Prostate gland (tissue), 2 donors: ENCODE measurements around the gene RNF208. TPM values are rescaled to one million over a fixed set of nuclear protein-coding genes. Genes with fewer than 3 reads are reported as not detected.

Experiments
- DNase-seq: peaks from one replicate; pipeline ENCODE4 v3.0.0-alpha.2; 2019; ENCODE audit warnings: low spot score
- H3K27ac ChIP-seq, 2 donors: fragments of 200-600 bp; sonication (generic); 2 replicates each; pipeline ENCODE4 v1.5.1; 2017 to 2019
- H3K27me3 ChIP-seq: fragments of 200-600 bp; sonication (generic); replicated peaks from 2 replicates; pipeline ENCODE4 v1.5.1; 2019; ENCODE audit not compliant: insufficient read depth
- H3K36me3 ChIP-seq, 2 donors: fragments of 200-600 bp; sonication (generic); 1 replicate in 1 of 2; 2 replicates in 1 of 2; pipeline versions ENCODE4 v1.5.1 to v1.8.1; 2017 to 2019
- H3K4me1 ChIP-seq: fragments of 200-600 bp; sonication (generic); replicated peaks from 2 replicates; pipeline ENCODE4 v1.5.1; 2019
- H3K4me3 ChIP-seq, 2 donors: fragments of 200-600 bp; sonication (generic); 2 replicates each; pipeline ENCODE4 v1.5.1; 2017 to 2019
- H3K9me3 ChIP-seq: fragments of 200-600 bp; sonication (generic); 2 replicates; pipeline ENCODE4 v1.5.1; 2017
- CTCF ChIP-seq, 4 experiments: fragments of 200-600 bp in 2 of 4; fragments of 450-650 bp in 2 of 4; sonication (generic) in 2 of 4; IDR thresholded peaks; 1 replicate in 3 of 4; 2 replicates in 1 of 4; pipeline ENCODE4 v1.5.1; 2016 to 2019; ENCODE audit warnings: antibody characterized with exemption in 4 of 4, mild to moderate bottlenecking in 2 of 4, moderate library complexity in 2 of 4
- POLR2A ChIP-seq: fragments of 450-650 bp; IDR thresholded peaks from one replicate; pipeline ENCODE4 v1.6.1; 2016; ENCODE audit warnings: antibody characterized with exemption, mild to moderate bottlenecking
- POLR2AphosphoS5 ChIP-seq: sonication (generic); formaldehyde crosslinking; IDR thresholded peaks from one replicate; pipeline ENCODE4 v1.6.1; 2017; ENCODE audit warnings: antibody characterized with exemption
- WGBS: methylation state at CpG from one replicate; pipeline ENCODE4 v1.1.5; 2018; 5-methylcytosine and 5-hydroxymethylcytosine counted together
- intact Hi-C: fragments of 100-400 bp; cut with DNase I; formaldehyde crosslinking; loops from one replicate; pipeline ENCODE4 v1.14.2; 2022
- total RNA-seq, 2 donors: library from RNA; depleted of rRNA; stranded (reverse); fragments of >200 nt; gene quantifications; one replicate each; pipeline ENCODE4 v1.1.0, GENCODE V29; 2016

The RNF208 gene
- total RNA-seq, 2 donors from 2014 or later: 3.8 to 6.2 TPM

DNA sequence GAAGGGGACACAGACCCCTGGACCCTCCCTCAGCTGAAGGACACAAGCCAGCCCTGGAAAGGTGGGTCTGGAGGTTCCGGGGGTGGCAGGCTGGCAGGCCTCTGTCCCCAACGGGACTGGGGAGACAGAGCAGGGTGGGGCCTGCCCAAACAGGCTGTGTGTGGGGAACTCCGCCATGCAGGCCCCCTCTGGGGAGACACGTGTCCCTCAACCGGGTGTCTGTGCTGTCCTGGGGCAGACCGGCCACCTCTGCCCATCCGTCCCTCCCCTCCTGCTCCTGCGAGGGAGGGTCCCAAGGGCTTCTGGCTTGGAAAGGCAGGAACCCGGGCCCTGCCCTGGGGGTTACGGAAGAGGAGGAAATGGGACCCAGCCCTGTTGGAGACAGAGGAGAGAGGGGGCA lies 10.1 kb upstream of the RNF208 start:
- intact Hi-C loops: no loop called here
- no peak for DNase-seq
- no peak overlapping the region for H3K4me3 ChIP-seq
- peaks cover 4% of the 10 kb centered on the region for H3K27me3 ChIP-seq
- H3K27ac ChIP-seq: no peak overlapping the region
- WGBS: 78% methylated on average over 10 of the region's 10 CpGs
- TF ChIP-seq CTCF (IDR thresholded peaks at IDR 0.05): no peak
- no peak for TF ChIP-seq POLR2A
- no peak for TF ChIP-seq POLR2AphosphoS5
- H3K4me1 ChIP-seq: peaks cover 16% of the 10 kb centered on the region
- H3K36me3 ChIP-seq: no peaks in the 10 kb centered on the region
- H3K9me3 ChIP-seq: no peaks in the 10 kb centered on the region

GRCh38 chr9:137231372-137232039 lies 9.5 kb upstream of the RNF208 start:
- no peak overlapping the region for H3K4me3 ChIP-seq
- intact Hi-C loops: no loop called here
- no peaks in the 10 kb centered on the region for H3K36me3 ChIP-seq
- H3K27me3 ChIP-seq: peaks cover 4% of the 10 kb centered on the region
- H3K4me1 ChIP-seq: peaks cover 10% of the 10 kb centered on the region
- TF ChIP-seq POLR2AphosphoS5 (no peak), CTCF (IDR thresholded peaks at IDR 0.05) (no peak), POLR2A (no peak)
- DNase-seq: no peak
- no peak overlapping the region for H3K27ac ChIP-seq
- 86% methylated on average over 23 of the region's 23 CpGs for WGBS
- no peaks in the 10 kb centered on the region for H3K9me3 ChIP-seq

DNA sequence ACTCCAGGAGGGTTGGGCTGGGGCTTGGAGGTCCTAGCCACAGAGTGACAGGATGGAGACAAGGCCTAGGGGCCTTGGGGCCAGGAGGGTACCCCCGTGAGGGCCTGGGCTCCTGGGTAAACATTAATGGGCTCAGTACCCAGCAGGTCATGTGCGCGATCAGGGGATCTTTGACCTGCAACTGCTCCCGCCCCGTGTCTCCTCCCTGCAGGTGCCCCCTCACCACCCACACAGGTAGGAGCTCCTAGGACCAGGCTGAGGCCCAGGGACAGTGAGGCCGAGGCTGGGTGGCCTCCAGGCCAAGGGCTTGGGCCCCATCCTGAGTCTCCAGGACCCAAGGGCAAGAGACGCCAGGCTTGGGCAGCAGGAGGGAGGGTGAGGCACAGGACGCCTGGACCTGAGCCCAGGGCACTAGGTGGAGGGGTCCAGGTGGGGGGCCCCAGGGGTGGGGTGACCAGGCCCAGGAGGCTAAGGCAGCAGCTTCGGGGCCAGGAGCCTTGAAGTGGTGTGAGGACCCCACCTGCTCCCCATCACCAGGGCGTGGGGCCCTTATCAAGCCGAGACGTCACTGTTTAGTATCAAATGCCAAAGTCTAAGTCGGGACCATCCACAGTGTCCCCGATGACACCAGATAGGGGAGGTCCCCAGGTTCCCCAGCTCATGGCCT lies 8.8 kb upstream of the RNF208 start, which contains the start of gene SLC34A3:
SLC34A3 (plus strand) TSS at position 197 of the 667 bp plus-strand sequence. CDS start 802 bp downstream, outside the sequence.
- H3K4me3 ChIP-seq: no peak within 1 kb of the TSS
- intact Hi-C loops: no loop called here
- no peak within 1 kb of the TSS for H3K27ac ChIP-seq

DNA sequence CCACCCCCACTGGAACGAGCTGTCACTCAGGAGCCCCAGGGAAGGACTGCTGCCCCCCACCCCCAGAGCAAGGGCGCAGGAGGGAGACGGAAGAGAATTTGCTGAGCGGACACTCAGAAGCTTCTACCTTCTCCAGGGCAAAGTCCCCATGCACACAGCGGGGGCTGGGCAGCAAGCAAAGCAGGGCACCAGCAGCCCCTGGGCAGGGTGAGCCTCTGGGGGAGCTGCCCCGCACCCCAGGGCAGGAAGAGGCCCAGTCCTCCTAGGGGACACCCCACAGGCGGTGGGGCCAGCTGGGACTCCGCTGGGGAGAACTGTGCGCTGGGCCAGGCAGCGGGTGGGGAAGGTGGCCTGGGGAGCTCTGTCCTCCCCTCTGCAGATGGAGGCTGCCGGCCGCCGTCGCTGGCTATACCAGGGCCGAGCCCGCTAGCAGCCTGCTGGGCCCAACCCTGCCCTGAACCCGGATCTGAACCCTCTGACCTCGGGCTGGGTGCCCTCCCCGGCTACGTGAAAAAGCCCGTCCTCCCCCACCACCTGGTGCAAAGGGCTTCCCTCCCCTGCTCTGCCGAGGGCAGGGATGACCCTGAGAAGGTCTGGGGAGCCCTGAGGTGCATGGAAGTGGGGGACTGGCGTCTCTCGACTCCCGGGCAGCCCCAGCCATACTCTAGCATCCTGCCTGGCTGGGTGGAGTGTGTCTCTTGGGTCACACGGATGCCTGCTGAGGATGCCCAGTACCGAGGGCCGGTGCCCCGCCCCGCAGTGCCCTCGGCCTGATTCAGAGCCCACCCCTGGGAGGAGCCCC lies 8.1 kb upstream of the RNF208 start:
- TF ChIP-seq POLR2AphosphoS5 (no peak), CTCF (IDR thresholded peaks at IDR 0.05) (no peak), POLR2A (no peak)

More for the DNA sequence above, 8.8 kb upstream of the RNF208 start, which contains the start of gene SLC34A3:
- DNase-seq: no peak
- H3K4me1 ChIP-seq: peaks cover 4% of the 10 kb centered on the region
- no peaks in the 10 kb centered on the region for H3K9me3 ChIP-seq
- H3K36me3 ChIP-seq: no peaks in the 10 kb centered on the region
- no peak for TF ChIP-seq CTCF (IDR thresholded peaks at IDR 0.05)
- no peak for TF ChIP-seq POLR2A
- TF ChIP-seq POLR2AphosphoS5: no peak
- 73% methylated on average over 14 of the region's 14 CpGs for WGBS
- peaks cover 4% of the 10 kb centered on the region for H3K27me3 ChIP-seq

More for the DNA sequence above, 8.1 kb upstream of the RNF208 start:
- H3K4me1 ChIP-seq: peaks cover 4% of the 10 kb centered on the region
- H3K4me3 ChIP-seq: no peak overlapping the region
- H3K27me3 ChIP-seq: peaks cover 4% of the 10 kb centered on the region
- H3K27ac ChIP-seq: no peak overlapping the region
- intact Hi-C loops: loop anchor here (5.0 kb wide), 1 partner anchor 113 kb away; no protein-coding TSS in a partner anchor
- no peak for DNase-seq
- no peaks in the 10 kb centered on the region for H3K9me3 ChIP-seq
- WGBS: 64% methylated on average over 23 of the region's 31 CpGs
- no peaks in the 10 kb centered on the region for H3K36me3 ChIP-seq
